Caco-2 (cell line): ENCODE data around the gene CAT. TPM values are rescaled to one million over a fixed set of nuclear protein-coding genes. Genes with fewer than 3 reads are reported as not detected.
A peak's percentile ranks its signal among the peaks of the same experiment; 100 is the strongest.

Experiments
- BruUV-seq: library from RNA; stranded (reverse); fragments of 400-500 nt; replicated peaks from 2 replicates; lab custom pipeline; 2021; lab: Mats Ljungman, UMichigan
- CTCF ChIA-PET: fragments of 300-600 bp; sonication (Branson Sonifier 250); formaldehyde crosslinking; loops from one replicate; lab custom pipeline; 2022; ENCODE audit warnings: antibody characterized with exemption; lab: Charles Lee
- POLR2A ChIA-PET: fragments of 300-600 bp; sonication (Branson Sonifier 250); formaldehyde crosslinking; loops from one replicate; lab custom pipeline; 2022; ENCODE audit warnings: antibody characterized with exemption; lab: Charles Lee
- DNase-seq, 2 experiments: peaks; one replicate each; pipeline versions ENCODE4 v3.0.0 to v3.0.0-alpha.2; 2020 to 2022
- H3K27me3 ChIP-seq: replicated peaks from 2 replicates; pipeline ENCODE4 v1.6.0; 2011; ENCODE audit warnings: low read length; ENCODE audit not compliant: control insufficient read depth, insufficient read depth
- H3K36me3 ChIP-seq: 2 replicates; pipeline ENCODE4 v1.5.1; 2011; ENCODE audit warnings: low read length; ENCODE audit not compliant: control insufficient read depth, insufficient read depth
- H3K4me1 ChIP-seq: fragments of 250-450 bp; sonication (Bioruptor Pico); 2 replicates; pipeline ENCODE4 v1.5.1; 2020; ENCODE audit warnings: mild to moderate bottlenecking
- H3K4me3 ChIP-seq: 2 replicates; pipeline ENCODE4 v1.5.1; 2011; ENCODE audit warnings: low read depth, mild to moderate bottlenecking, control low read depth, low read length
- H3K9me3 ChIP-seq: fragments of 250-450 bp; sonication (Bioruptor Pico); 2 replicates; pipeline ENCODE4 v1.5.1; 2020; ENCODE audit warnings: mild to moderate bottlenecking, moderate library complexity
- H3K27ac Mint-ChIP-seq: one replicate; pipeline ENCODE4 v1.8.0; 2022; ENCODE audit warnings: mixed read lengths; ENCODE audit not compliant: unreplicated experiment
- H3K27me3 Mint-ChIP-seq: one replicate; pipeline ENCODE4 v1.8.0; 2022; ENCODE audit warnings: mixed read lengths; ENCODE audit not compliant: insufficient read depth, unreplicated experiment
- H3K36me3 Mint-ChIP-seq: one replicate; pipeline ENCODE4 v1.8.0; 2022; ENCODE audit warnings: mild to moderate bottlenecking, mixed read lengths; ENCODE audit not compliant: insufficient read depth, unreplicated experiment
- H3K4me1 Mint-ChIP-seq: one replicate; pipeline ENCODE4 v1.8.0; 2022; ENCODE audit warnings: low read depth, mixed read lengths; ENCODE audit not compliant: unreplicated experiment
- H3K4me3 Mint-ChIP-seq: one replicate; pipeline ENCODE4 v1.8.0; 2022; ENCODE audit warnings: mild to moderate bottlenecking, moderate library complexity, mixed read lengths; ENCODE audit not compliant: unreplicated experiment
- H3K9me3 Mint-ChIP-seq: one replicate; pipeline ENCODE4 v1.8.0; 2022; ENCODE audit warnings: mixed read lengths; ENCODE audit not compliant: unreplicated experiment
- CTCF ChIP-seq, 2 experiments: fragments of 200-600 bp in 1 of 2; IDR thresholded peaks; 1 replicate in 1 of 2; 2 replicates in 1 of 2; pipeline versions ENCODE4 v1.5.1 to v1.8.0; 2011 to 2022; ENCODE audit warnings: antibody characterized with exemption in 1 of 2, control low read depth in 1 of 2, inconsistent platforms in 1 of 2, low read depth in 1 of 2, low read length in 1 of 2, mild to moderate bottlenecking in 1 of 2, moderate library complexity in 1 of 2; ENCODE audit not compliant: insufficient read depth in 1 of 2, severe bottlenecking in 1 of 2, unreplicated experiment in 1 of 2
- intact Hi-C: fragments of 100-400 bp; cut with micrococcal nuclease; formaldehyde crosslinking; loops from one replicate; pipeline ENCODE4 v1.10.0; 2022; ENCODE audit not compliant: unreplicated experiment
- total RNA-seq: library from RNA; stranded (reverse); gene quantifications from 2 replicates; pipeline ENCODE4 v1.2.3, GENCODE V29; 2022

The CAT gene
- total RNA-seq, 1 experiment from 2014 or later: 45.6 TPM

GRCh38 chr11:34427186-34427805 lies 11.4 kb upstream of the CAT start:
- Histone ChIP-seq H3K9me3 (no peaks in the 10 kb centered on the region), H3K4me1 (peaks cover 12% of the 10 kb centered on the region), H3K27me3 (no peaks in the 10 kb centered on the region), H3K36me3 (no peaks in the 10 kb centered on the region), H3K4me3 (no peak overlapping the region)
- H3K4me1 Mint-ChIP-seq: peaks cover 14% of the 10 kb centered on the region
- peak; percentile 49 to 52 for DNase-seq
- intact Hi-C loops: loop anchor here (1.0 to 5.0 kb wide), 2 partner anchors 11 to 40 kb away; partner anchors contain the start of gene CAT
- no peak for TF ChIP-seq CTCF (IDR thresholded peaks at IDR 0.05; ENCODE audit: insufficient read depth in 1 of 2, low read depth in 1 of 2, low read length in 1 of 2, severe bottlenecking in 1 of 2, unreplicated experiment in 1 of 2)
- peak overlapping the region; percentile 17 for H3K4me3 Mint-ChIP-seq
- BruUV-seq: no TSS peak
- H3K27ac Mint-ChIP-seq: peak overlapping the region; percentile 24
- ChIA-PET POLR2A (interaction anchor here (0.6 to 0.9 kb wide), 2 partner anchors 12 to 104 kb away, joined by 8 to 12 read pairs; partner anchors contain the start of gene CAT), CTCF (interaction anchor here (0.6 to 1.1 kb wide), 3 partner anchors 12 to 73 kb away, joined by 3 to 6 read pairs (median 3); partner anchors contain the start of gene ABTB2)
- no peaks in the 10 kb centered on the region for H3K9me3 Mint-ChIP-seq
- H3K36me3 Mint-ChIP-seq: no peaks in the 10 kb centered on the region
- H3K27me3 Mint-ChIP-seq: peaks cover 2% of the 10 kb centered on the region

- DNase-seq: no peak
- no peaks in the 10 kb centered on the region for H3K27me3 ChIP-seq
- no TSS peak for BruUV-seq
- Mint-ChIP-seq H3K4me1 (peaks cover 5% of the 10 kb centered on the region), H3K36me3 (no peaks in the 10 kb centered on the region), H3K27me3 (peaks cover 2% of the 10 kb centered on the region), H3K9me3 (no peaks in the 10 kb centered on the region), H3K4me3 (no peak overlapping the region), H3K27ac (no peak overlapping the region)
- intact Hi-C loops: no loop called here
- H3K4me1 ChIP-seq: peaks cover 8% of the 10 kb centered on the region
- no peaks in the 10 kb centered on the region for H3K9me3 ChIP-seq
- CTCF ChIA-PET: no interaction called here
- no peaks in the 10 kb centered on the region for H3K36me3 ChIP-seq
- H3K4me3 ChIP-seq: no peak overlapping the region
- POLR2A ChIA-PET: no interaction called here
- no peak for TF ChIP-seq CTCF (IDR thresholded peaks at IDR 0.05; ENCODE audit: insufficient read depth in 1 of 2, low read depth in 1 of 2, low read length in 1 of 2, severe bottlenecking in 1 of 2, unreplicated experiment in 1 of 2)
Observed at GRCh38 chr11:34431979-34432378, 6.8 kb upstream of the CAT start.

- no peak for TF ChIP-seq CTCF (IDR thresholded peaks at IDR 0.05; ENCODE audit: insufficient read depth in 1 of 2, low read depth in 1 of 2, low read length in 1 of 2, severe bottlenecking in 1 of 2, unreplicated experiment in 1 of 2)
- no peak overlapping the region for H3K4me3 Mint-ChIP-seq
- intact Hi-C loops: no loop called here
- ChIA-PET CTCF (no interaction called here), POLR2A (no interaction called here)
- no peak overlapping the region for H3K27ac Mint-ChIP-seq
- Histone ChIP-seq H3K27me3 (no peaks in the 10 kb centered on the region), H3K36me3 (no peaks in the 10 kb centered on the region), H3K4me1 (peaks cover 3% of the 10 kb centered on the region), H3K4me3 (no peak overlapping the region), H3K9me3 (no peaks in the 10 kb centered on the region)
- BruUV-seq: no TSS peak
- no peaks in the 10 kb centered on the region for H3K4me1 Mint-ChIP-seq
- H3K36me3 Mint-ChIP-seq: no peaks in the 10 kb centered on the region
- H3K27me3 Mint-ChIP-seq: peaks cover 2% of the 10 kb centered on the region
- no peaks in the 10 kb centered on the region for H3K9me3 Mint-ChIP-seq
- no peak for DNase-seq
Observed at GRCh38 chr11:34432822-34433221, 5.9 kb upstream of the CAT start.
